KBM-7 (cell line): ENCODE results near the gene CADPS.

ENCODE experiments used
- DNase-seq: peaks from one replicate; pipeline ENCODE4 v3.0.0-alpha.2; 2015
- in situ Hi-C: fragments of 300-500 bp; cut with MboI; formaldehyde crosslinking; loops from 2 replicates; pipeline ENCODE4 v1.14.3; 2020; ENCODE audit warnings: low sequenced_read_pairs, low pct_unique_long_range_greater_than_20kb, mixed read lengths

The CADPS gene

DNA sequence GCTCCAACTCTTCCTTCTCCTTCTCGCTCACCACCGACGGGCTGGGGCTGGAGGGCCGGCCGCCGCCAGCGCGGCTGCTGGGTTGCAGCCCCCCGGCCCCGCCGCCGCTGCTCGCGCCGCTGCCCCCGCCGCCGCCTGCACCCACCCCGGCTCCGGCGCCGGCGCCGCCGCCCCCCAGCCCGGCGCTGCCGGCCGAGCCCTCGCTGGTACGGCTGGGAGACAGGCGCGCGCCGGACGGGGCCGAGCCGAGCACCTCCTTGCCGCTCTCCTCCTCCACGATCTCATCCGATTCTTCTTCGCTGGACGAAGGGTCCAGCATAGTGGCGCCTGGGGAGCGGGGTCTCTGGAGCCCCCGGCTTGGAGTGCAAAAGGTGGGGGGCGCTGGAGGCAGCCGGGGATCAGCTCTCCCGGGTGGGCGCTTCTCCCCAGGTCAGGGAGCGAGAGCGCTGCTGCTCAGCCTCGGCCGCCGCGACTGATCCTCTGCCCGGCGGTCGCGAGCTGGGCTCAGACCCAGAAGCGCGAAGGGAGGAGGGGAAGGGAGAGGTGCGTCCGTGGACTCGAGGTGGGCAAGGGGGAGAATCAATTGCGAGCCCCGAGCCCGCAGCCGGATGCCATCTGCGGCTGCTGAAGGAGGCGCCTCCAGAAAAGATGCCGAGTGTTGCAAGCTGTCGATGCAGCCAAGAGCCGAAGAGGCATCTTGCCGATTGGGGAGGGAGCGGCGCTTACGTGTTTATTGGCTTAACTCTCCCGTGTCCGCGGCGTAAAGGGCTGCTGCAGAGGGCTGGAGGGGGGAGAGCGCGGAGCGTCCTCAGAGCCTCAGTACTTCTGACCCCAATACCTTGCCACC, at the start of gene CADPS:
CADPS (minus strand) TSS at position 706 of the 847 bp plus-strand sequence; CDS start at position 319, 387 bp downstream.
- DNase-seq, result no peak
- in situ Hi-C loops, result no loop called here

DNA sequence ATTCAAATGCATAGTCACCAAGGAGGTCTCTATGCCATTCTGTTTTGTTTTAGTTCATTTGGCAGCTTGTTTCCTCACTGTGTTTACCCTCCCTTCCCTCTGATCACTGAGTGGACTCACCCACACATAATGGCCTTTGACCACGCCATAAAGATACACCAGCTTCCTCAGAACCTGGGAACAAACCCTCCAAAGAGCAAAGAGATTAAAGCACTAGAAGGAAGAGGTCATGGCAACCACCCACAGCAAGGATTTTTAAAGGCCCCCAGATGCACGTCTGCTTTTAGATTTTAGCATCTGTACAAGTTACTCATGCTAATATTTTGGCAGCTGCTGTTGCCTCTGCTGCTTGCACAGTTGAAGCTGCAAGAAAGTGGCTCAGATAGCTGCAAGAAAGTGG, 47.9 kb upstream of the CADPS start:
- in situ Hi-C loops, result no loop called here
- DNase-seq, result no peak

DNA sequence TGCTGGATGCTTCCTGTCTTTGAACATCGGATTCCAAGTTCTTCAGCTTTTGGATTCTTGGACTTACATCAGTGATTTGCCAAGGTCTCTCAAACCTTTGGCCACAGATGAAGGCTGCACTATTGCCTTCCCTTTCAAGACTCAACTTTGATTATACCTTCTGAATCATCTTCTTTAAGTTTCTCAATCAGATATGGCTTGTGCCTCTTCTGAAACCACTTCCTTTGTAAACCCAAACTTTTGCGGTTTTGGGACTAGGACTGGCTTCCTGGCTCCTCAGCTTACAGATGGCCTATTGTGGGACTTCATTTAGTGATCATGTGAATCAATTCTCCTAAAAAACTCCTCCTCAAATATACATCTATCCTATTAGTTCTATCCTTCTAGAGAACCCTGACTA, 47.1 kb upstream of the CADPS start:
- in situ Hi-C loops, result no loop called here
- DNase-seq, result no peak

DNA sequence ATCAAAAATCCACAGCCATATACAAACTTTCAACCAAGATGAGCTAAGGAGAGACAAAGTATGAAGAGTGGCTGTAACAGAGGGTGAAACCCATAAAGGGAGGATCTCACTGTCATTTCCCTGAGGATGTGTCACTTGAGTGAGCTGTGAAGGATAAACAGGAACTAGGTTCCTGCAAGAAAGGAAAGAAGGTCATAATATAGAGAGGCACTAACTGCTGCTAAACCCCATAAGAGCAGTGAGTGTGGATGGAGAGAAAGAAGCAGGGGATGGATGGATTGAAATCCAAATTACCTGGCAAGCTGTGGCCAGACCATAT, 45.2 kb upstream of the CADPS start:
- in situ Hi-C loops, result no loop called here
- no peak for DNase-seq

DNA sequence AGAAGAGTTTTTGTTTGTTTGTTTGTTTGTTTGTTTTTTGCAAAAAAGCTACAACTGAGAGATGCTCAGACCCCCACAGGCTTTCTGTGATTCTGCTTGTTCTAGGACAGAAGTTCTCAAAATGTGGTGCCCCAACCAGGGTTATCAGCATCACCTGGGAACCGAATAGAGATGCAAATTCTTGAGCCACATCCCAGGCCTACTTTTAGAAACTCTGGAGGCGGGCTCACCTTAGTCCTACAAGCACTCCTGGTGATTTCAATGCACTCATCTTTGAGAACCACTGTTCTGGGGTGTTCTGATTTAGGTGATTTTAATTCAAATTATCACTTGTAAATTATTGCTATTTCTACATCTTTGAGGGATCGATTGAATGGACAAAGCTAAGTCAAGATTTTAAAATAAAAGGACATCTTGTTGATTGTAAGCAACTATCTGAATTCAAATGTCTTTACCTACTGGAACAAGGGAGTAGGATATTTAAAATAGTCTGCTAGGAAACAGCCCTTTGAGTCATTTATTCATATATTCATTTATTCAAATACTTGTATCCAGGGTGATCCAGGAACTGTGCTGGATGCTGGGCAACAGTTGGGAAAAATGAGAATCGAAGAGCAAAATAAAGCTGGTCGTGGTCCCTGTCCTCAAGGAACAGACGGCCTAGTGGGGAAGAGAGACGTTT, 44.7 kb upstream of the CADPS start:
- no peak for DNase-seq
- in situ Hi-C loops, result no loop called here

DNA sequence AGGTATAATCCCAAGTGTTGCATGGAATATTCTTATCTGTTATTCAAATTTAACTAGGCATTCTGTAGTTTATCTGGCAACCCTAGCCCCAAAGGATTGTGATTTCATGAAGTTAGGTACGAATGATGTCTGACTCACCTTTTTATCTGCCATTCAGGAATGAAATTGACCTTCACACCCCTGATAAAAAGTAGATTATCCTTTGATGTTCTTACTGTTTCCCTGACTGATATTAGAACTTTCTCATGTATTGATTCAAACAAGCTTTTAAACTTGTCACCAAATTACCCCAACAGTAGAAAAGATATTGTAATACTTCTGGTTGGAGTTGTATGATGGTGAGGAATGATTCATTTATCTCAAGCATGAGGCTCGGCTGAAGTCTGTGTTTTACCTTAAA, 43.6 kb upstream of the CADPS start:
- no peak for DNase-seq
- in situ Hi-C loops, result no loop called here

DNA sequence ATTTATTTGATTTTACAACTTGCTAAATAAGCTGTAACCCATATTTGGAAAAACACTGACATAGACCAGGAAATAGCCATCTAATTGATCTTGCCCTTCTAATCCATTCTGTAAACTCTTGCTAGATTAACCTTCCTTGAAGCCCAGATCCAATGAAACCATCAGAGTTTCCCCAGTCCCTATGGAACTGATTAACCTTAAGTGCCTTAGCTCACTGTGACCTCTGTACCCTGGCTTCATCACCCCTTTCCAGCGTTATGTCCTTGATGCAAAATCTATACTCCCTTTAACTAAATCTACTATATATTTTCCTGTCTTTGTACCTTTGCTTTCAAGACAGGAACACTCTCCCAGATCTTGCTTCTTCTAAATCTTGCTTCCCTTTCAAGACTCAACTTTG, 42.9 kb upstream of the CADPS start:
- no peak for DNase-seq
- in situ Hi-C loops, result no loop called here

DNA sequence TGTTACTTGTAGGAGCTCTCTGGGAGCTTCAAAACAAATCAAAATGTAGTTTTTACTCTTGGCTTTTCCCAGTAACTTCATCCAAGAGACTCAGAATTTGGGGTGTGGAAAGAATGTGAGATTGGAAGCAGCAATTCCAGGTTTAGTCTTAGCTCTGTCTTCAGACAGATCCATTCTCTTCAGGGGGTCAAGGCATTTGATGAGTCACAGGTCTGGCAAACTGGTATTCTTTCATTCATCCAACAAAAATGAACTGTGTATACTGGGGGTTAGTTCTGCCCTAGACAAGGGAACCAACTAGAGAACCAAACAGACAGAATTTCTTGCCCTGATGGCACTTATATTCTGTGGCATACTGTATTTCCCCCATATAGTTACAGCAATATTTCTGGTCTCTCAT, 36.3 kb upstream of the CADPS start:
- in situ Hi-C loops, result no loop called here
- DNase-seq, result no peak

DNA sequence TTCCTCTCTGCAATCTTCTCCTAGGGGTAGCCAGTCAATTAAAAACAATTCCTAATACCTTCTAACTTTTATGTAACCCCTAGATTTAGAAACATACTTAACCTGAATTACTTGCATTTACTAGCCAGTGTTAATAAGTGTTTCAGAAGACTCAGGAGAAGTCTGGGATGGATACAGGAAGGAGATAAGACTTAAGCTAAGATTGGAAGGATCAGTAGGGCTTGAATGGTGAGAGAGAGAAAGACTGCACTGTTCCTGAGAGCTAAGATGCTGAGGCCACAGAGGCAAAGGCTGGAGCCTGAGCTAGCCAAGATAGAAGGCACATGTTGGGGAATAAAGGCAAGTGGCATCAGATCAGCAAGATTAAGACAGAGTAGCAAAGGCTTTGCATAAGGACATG, 30.1 kb upstream of the CADPS start:
- no peak for DNase-seq
- in situ Hi-C loops, result no loop called here

DNA sequence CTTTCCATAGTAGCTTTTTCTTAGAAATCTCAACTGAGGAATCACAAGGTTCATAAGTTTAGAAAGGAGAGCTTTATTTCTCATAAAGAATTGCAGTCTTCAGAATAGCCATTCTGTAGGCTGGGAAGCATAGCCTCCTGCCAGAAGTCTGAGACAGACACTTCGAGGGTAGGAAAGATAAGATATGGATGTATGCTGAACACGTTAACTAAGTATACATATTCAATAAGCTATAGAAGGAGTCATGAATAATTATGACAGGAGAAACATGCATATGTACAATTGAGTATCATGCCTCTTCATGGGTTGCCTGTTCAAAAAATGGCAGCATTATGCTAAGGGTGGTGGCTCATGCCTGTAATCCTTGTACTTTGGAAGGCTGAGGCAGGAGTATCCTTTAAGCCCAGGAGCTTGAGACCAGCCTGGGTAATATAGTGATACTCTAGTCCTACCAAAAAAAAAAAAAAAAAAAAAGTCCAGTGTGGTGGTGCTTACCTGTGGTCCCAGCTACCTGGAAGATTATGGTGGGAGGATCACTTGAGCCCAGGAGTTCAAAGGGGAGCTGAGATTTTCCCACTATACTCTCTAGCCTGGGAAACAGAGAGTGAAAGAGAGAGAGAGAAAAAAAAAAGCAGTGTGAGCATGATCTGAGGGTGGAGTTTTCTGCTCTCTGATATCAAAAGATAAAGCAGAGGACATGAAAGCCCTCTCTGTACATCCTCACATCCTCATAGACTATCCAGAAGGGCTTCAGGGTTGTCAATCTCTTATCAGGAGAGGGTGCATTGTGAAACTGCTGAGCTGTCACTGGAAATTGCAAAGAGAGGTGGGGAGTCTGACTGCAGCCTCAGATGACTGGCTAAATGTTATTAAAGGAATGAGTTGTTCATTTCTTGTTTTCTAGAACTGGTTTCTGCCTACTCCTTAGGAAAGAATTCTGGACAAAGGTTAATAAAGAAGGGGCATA, 23.6 kb upstream of the CADPS start:
- in situ Hi-C loops, result no loop called here
- no peak for DNase-seq

DNA sequence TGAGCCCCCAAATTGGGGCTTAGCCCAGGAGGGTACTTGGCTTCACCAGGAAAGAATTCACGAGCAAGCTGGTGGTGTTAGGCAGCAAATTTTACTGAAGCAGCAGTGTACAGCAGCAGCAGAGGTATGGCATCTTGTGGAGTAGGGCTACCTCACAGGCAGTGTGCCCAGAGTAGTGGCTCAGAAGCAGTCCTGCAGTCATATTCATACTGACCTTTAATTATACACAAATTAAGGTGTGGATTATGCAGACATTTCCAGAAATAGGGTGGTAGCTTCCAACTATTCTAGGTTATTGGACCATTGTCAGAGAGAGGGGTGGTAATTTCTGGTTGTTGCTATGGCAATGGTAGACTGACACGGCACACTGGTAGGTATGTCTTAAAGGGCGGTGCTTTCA, 20.7 kb upstream of the CADPS start:
- in situ Hi-C loops, result no loop called here
- no peak for DNase-seq

DNA sequence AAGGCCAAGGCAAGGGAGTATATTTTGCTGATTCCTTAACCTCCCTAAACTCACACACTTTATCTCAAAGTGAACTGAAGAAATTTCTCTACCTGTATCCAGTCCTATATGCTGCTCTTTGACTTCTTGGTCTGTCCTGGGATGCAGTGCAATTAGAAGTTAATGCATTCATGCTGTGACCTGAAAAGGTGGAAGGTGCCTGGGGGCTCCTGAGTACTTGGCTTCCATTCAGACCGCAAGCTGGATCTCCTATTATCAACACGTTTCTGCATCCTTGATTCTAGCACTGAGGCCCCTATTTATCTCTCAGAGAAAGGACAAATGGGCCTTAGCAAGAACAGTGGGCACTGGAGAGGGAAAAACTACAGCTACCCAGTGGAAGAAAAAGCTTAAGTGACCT, 17.7 kb upstream of the CADPS start:
- no peak for DNase-seq
- in situ Hi-C loops, result no loop called here

DNA sequence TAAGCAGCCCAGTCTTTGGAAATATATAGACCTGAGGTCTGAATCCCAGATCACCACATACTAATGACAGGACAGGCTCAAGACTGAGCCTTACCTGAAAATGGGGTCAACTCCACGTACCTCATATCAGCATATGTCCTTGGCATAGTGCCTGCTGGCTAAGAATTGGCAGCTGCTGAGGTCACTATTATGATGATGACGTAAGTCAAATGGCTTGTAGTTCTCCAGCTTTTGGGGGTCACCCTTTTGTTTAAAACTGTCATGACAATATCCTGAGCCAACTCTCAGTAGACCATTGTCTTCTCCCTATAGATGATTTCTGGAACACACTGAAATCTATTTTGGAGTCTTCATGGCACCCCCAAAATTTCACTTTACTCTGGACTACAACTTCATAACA, 16.8 kb upstream of the CADPS start:
- in situ Hi-C loops, result no loop called here
- no peak for DNase-seq

DNA sequence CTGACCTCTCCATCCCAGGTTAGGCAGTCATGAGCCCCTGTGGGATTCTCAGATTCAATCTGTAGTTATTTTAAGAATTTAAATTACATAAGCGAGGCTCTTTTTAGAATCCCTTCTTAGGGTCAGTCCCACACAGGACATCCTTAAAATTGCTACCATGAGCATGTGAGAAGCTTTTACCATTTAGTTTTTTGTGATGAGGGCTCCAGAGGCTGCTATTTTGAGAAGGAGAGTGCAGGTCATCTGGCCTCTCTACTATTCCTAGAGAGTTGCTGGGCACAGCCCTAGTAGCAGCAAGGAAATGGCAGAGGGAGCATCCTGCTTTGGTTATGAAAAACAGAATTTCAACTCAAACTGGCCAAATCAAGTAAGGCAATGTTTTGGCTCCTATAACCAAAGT, 13.6 kb upstream of the CADPS start:
- DNase-seq, result no peak
- in situ Hi-C loops, result no loop called here

DNA sequence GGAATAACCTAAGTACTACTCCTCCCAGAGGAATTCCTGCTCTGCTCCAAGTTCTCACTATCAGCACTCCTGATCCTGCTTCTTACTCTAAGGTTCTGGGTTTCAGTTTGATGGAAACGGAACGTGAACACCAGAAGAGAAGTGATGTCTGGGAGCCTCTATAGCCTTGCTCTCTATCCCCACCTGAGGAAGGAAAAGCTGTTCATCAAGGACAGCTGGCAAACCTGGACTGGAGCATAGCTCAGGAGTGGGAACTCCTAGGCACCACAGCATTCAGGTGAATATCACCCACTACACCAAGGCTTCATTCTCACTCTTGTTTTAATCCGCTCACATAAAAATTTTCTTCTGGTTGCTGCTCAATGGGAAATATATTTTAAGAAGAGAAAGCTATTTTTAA, 13.0 kb upstream of the CADPS start:
- in situ Hi-C loops, result no loop called here

DNA sequence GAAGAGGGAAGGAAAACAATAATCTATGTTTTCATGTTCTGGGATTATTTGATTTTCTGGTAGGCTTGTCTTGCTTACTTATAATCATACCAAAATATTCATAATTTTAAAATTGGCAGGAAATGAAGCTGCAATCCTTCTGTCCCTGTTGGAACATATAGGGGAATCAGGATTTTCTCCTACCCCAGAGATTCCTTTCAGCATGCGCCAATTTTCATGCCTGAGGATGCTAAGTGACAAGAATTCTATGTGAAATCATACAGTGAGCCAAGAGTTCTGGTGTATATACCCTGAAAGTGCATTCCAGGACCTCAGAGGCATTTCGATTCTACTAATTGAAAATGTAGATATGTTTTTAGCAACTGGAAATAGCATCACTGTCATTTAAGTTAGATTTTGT, 9.9 kb upstream of the CADPS start:
- in situ Hi-C loops, result no loop called here
- DNase-seq, result no peak

More for the DNA sequence above, 13.0 kb upstream of the CADPS start:
- DNase-seq, result no peak

DNA sequence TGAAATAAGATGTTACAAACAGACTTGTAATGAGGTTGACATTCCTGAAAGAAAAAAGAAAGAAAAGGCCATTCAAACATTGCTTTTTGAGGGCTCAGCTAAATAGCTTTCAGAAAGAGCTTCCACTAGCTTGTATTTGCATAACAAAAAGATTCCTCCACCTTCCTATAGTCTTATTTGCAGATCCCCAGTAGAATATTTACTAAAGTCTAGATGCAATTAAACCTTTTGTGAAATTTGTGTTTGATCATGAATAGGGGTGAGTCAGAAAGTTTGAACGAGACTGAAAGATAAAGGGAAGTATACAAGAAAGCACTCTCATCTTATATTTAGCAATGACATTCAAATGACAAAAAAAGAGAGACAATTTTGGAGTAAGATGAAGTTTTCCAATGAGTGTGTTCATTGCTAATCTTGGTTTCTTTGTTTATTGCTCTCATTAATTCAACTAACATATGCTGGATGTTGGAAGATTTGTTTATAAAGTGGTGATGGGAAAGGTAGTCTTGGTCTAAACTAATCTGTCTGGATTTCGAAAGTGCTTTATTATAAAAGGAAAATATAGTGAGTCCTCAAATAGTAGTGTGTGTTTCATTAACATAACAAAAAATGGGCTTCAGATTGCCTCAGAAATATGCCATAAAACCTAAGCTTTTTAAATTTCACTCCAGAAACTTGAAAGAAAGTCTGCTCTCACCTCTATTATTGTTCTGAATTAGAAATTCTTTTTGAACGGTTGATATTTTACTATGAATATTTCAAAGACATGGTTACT, 9.1 kb upstream of the CADPS start:
- in situ Hi-C loops, result no loop called here
- no peak for DNase-seq

DNA sequence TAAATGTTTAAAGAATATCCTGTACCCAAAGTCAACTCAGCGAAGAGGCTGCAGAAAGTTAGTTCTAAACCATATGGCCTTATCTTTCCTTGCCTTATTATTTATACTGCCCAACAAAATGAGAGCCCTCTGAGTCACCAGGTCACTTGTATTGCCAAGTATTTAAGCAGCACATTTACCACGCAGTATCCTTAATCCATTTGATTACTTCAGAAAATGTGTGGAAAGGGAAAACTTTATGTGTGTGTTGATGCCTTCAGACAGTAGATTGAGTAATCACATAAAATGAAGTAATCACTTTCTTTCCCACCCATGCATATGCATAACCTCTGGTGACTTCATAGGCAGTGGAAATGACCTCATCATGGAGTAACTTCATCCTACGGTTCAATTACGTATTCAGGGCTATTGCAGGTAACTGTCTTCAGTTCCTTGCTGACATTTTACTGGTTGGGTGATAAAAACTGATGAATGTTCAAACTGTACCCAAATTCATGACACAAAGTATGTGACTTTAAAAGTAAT, 7.5 kb upstream of the CADPS start:
- DNase-seq, result no peak
- in situ Hi-C loops, result no loop called here

DNA sequence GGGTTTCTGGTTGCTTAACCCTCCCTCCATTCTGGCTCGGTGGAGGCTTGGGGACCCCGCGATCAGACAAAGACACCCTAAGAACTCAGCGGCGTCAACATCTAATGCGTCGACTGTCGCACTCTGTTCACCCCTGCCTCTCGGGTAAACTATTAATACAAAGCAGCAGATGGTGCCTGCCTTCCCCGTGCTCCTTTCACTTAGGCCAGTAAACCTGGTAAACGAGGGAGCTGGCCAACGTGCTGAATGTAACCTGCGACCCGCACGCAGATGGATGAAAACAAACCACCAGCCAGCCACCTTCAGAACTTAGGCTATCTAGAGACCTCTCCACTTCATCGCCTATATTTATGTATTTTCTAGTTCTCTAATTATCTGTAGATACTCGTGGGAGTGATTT, 848 bp upstream of the CADPS start:
- in situ Hi-C loops, result no loop called here
- DNase-seq, result peak; percentile 8
